Natural killer cell (primary cell): ENCODE measurements around the gene FBXL16. TPM values are rescaled to one million over a fixed set of nuclear protein-coding genes. Genes with fewer than 3 reads are reported as not detected.
A peak's percentile ranks its signal among the peaks of the same experiment; 100 is the strongest.

ENCODE experiments used
- ATAC-seq, 3 donors: fragments of 150-1000 bp in 2 of 3; fragments of 200-7000 bp in 1 of 3; cut with Tn5 transposase; 1 replicate in 1 of 3; 2 replicates in 2 of 3; pipeline ENCODE4 v1.10.0; 2021; ENCODE audit warnings: mild to moderate bottlenecking in 2 of 3, moderate library complexity in 2 of 3
- DNase-seq, 2 donors: peaks; one replicate each; pipeline versions ENCODE4 v3.0.0 to v3.0.0-alpha.2; 2013 to 2021; ENCODE audit warnings: mixed read lengths in 1 of 2
- H3K27ac ChIP-seq: one replicate; pipeline ENCODE4 v1.5.1; 2013; ENCODE audit warnings: mild to moderate bottlenecking, low read length
- H3K27me3 ChIP-seq: one replicate; pipeline ENCODE4 v1.6.1; 2013; ENCODE audit warnings: low read length; ENCODE audit not compliant: control insufficient read depth, insufficient read depth
- H3K36me3 ChIP-seq: one replicate; pipeline ENCODE4 v1.6.1; 2013; ENCODE audit warnings: low read length; ENCODE audit not compliant: control insufficient read depth, insufficient read depth
- H3K4me1 ChIP-seq: one replicate; pipeline ENCODE4 v1.6.1; 2013; ENCODE audit warnings: low read length; ENCODE audit not compliant: control insufficient read depth, insufficient read depth
- H3K4me3 ChIP-seq: one replicate; pipeline ENCODE4 v1.5.1; 2013; ENCODE audit warnings: low read length
- H3K9me3 ChIP-seq: one replicate; pipeline ENCODE4 v1.6.1; 2013; ENCODE audit warnings: low read length; ENCODE audit not compliant: control insufficient read depth, insufficient read depth
- H3K27ac Mint-ChIP-seq, 2 donors: one replicate each; pipeline ENCODE4 v1.8.0; 2022; ENCODE audit warnings: mild to moderate bottlenecking in 2 of 2, mixed read lengths in 2 of 2, moderate library complexity in 1 of 2
- H3K27me3 Mint-ChIP-seq, 2 donors: one replicate each; pipeline ENCODE4 v1.8.0; 2022; ENCODE audit warnings: low read depth in 2 of 2, mixed read lengths in 2 of 2
- H3K36me3 Mint-ChIP-seq: one replicate; pipeline ENCODE4 v1.8.0; 2022; ENCODE audit warnings: mixed read lengths
- H3K4me1 Mint-ChIP-seq, 2 donors: one replicate each; pipeline ENCODE4 v1.8.0; 2022; ENCODE audit warnings: mixed read lengths in 2 of 2
- H3K4me3 Mint-ChIP-seq: one replicate; pipeline ENCODE4 v1.8.0; 2022; ENCODE audit warnings: mild to moderate bottlenecking, moderate library complexity, mixed read lengths
- H3K9me3 Mint-ChIP-seq, 2 donors: one replicate each; pipeline ENCODE4 v1.8.0; 2022; ENCODE audit warnings: mixed read lengths in 2 of 2
- WGBS: methylation state at CpG from one replicate; pipeline ENCODE4 v1.1.7; 2013; ENCODE audit warnings: missing lambda C conversion rate; ENCODE audit not compliant: insufficient coverage; 5-methylcytosine and 5-hydroxymethylcytosine counted together
- intact Hi-C: fragments of 100-400 bp; cut with micrococcal nuclease; formaldehyde crosslinking; loops from one replicate; pipeline ENCODE4 v1.14.2; 2022
- total RNA-seq, 4 donors: library from RNA; stranded (reverse); fragments of 120-200 nt in 1 of 4; gene quantifications; one replicate each; pipeline versions ENCODE4 v1.2.3 to v1.2.4, GENCODE V29; 2013 to 2022
- TF ChIP-seq, protein P1 (sequence below): fragments of 200-600 bp; IDR thresholded peaks from one replicate; pipeline ENCODE4 v1.8.0; 2022; ENCODE audit warnings: antibody characterized with exemption

FBXL16 gene
- total RNA-seq, 3 donors from 2014 or later (not counting 1 experiment from before 2014, with no cell fraction given) = 0.48 to 0.79 TPM; not detected in 1

- Histone ChIP-seq H3K27ac (no peak overlapping the region), H3K27me3 (no peaks in the 10 kb centered on the region), H3K4me3 (no peak overlapping the region), H3K4me1 (peaks cover 53% of the 10 kb centered on the region), H3K36me3 (no peaks in the 10 kb centered on the region), H3K9me3 (no peaks in the 10 kb centered on the region)
- DNase-seq (no peak), ATAC-seq (no peak)
- H3K36me3 Mint-ChIP-seq = no peaks in the 10 kb centered on the region
- H3K27ac Mint-ChIP-seq = no peak overlapping the region
- no peaks in the 10 kb centered on the region for H3K27me3 Mint-ChIP-seq
- TF ChIP-seq, protein P1, sequence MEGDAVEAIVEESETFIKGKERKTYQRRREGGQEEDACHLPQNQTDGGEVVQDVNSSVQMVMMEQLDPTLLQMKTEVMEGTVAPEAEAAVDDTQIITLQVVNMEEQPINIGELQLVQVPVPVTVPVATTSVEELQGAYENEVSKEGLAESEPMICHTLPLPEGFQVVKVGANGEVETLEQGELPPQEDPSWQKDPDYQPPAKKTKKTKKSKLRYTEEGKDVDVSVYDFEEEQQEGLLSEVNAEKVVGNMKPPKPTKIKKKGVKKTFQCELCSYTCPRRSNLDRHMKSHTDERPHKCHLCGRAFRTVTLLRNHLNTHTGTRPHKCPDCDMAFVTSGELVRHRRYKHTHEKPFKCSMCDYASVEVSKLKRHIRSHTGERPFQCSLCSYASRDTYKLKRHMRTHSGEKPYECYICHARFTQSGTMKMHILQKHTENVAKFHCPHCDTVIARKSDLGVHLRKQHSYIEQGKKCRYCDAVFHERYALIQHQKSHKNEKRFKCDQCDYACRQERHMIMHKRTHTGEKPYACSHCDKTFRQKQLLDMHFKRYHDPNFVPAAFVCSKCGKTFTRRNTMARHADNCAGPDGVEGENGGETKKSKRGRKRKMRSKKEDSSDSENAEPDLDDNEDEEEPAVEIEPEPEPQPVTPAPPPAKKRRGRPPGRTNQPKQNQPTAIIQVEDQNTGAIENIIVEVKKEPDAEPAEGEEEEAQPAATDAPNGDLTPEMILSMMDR = no peak
- peak overlapping the region; percentile 6 for H3K4me3 Mint-ChIP-seq
- intact Hi-C loops = no loop called here
- WGBS = 80% methylated on average over 29 of the region's 29 CpGs
- H3K9me3 Mint-ChIP-seq = no peaks in the 10 kb centered on the region
- peaks cover 0 to 17% of the 10 kb centered on the region in 2 donors for H3K4me1 Mint-ChIP-seq
These were observed 18.8 kb upstream of the FBXL16 start for GRCh38 chr16:724188-725040.

DNA sequence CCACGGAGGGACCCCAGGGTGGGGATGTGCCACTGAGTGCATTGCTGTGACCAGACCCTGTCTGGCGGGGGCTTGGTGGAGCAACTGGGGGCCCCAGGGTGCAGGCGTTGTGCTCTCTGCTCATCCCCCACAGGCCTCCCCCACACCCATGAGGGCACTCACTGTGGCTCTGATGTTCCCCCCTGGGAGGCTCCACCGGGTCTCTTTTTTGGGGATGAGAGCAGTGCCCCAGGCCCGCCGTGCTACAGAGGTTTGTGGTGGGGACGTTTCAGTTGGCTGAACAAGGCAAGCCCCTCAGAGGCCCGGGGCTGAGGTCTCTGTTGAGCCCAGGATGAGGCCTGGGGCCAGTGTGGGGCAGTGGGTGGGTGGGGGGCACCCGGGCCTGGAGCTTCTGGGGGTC, 18.1 kb upstream of the FBXL16 start:
- Mint-ChIP-seq H3K4me3 (no peak overlapping the region), H3K36me3 (no peaks in the 10 kb centered on the region), H3K4me1 (peaks cover 0 to 23% of the 10 kb centered on the region in 2 donors), H3K27me3 (no peaks in the 10 kb centered on the region), H3K9me3 (no peaks in the 10 kb centered on the region), H3K27ac (no peak overlapping the region)
- no peak overlapping the region for H3K4me3 ChIP-seq
- intact Hi-C loops = no loop called here
- no peak for DNase-seq
- no peaks in the 10 kb centered on the region for H3K27me3 ChIP-seq
- H3K9me3 ChIP-seq = no peaks in the 10 kb centered on the region
- peaks cover 59% of the 10 kb centered on the region for H3K4me1 ChIP-seq
- 80% methylated on average over 9 of the region's 9 CpGs for WGBS
- no peak for ATAC-seq
- no peaks in the 10 kb centered on the region for H3K36me3 ChIP-seq
- H3K27ac ChIP-seq = no peak overlapping the region
- TF ChIP-seq, protein P1 = no peak

GRCh38 chr16:722835-723633, 17.4 kb upstream of the FBXL16 start:
- Histone ChIP-seq H3K4me1 (peaks cover 55% of the 10 kb centered on the region), H3K36me3 (no peaks in the 10 kb centered on the region), H3K4me3 (no peak overlapping the region), H3K9me3 (no peaks in the 10 kb centered on the region), H3K27me3 (no peaks in the 10 kb centered on the region), H3K27ac (no peak overlapping the region)
- DNase-seq (no peak), ATAC-seq (no peak)
- H3K4me1 Mint-ChIP-seq = peaks cover 0 to 23% of the 10 kb centered on the region in 2 donors
- H3K27ac Mint-ChIP-seq = peak overlapping the region; percentile 44 to 48
- H3K27me3 Mint-ChIP-seq = no peaks in the 10 kb centered on the region
- TF ChIP-seq, protein P1 = no peak
- WGBS = 87% methylated on average over 24 of the region's 24 CpGs
- intact Hi-C loops = no loop called here
- H3K36me3 Mint-ChIP-seq = no peaks in the 10 kb centered on the region
- no peaks in the 10 kb centered on the region for H3K9me3 Mint-ChIP-seq
- H3K4me3 Mint-ChIP-seq = peak overlapping the region; percentile 82
